A549 (cell line): ENCODE results near the gene UBC. TPM values are rescaled to one million over a fixed set of nuclear protein-coding genes. Genes with fewer than 3 reads are reported as not detected.

ENCODE experiments used
- ATAC-seq, 2 experiments: fragments of 200-7000 bp in 1 of 2; fragments of >200 bp in 1 of 2; cut with Nextera tagmentation in 1 of 2; cut with Tn5 transposase in 1 of 2; 3 replicates each; pipeline versions ENCODE4 v1.8.0 to v1.9.1; 2018 to 2020; ENCODE audit warnings: mild to moderate bottlenecking in 1 of 2, moderate library complexity in 1 of 2
- CTCF ChIA-PET: fragments of 300-600 bp; sonication (Branson Sonifier 250); formaldehyde crosslinking; extraction: SDS; loops from one replicate; lab custom pipeline; 2021; ENCODE audit warnings: antibody characterized with exemption, inconsistent platforms; lab: Yijun Ruan, JAX
- POLR2A ChIA-PET: fragments of 350-600 bp; formaldehyde crosslinking; extraction: SDS; loops from one replicate; lab custom pipeline; 2021; ENCODE audit warnings: antibody characterized with exemption, inconsistent platforms; lab: Yijun Ruan, JAX
- DNase-seq, 2 experiments: peaks; one replicate each; pipeline versions ENCODE4 v3.0.0 to v3.0.0-alpha.2; 2011 to 2016; ENCODE audit warnings: low read depth in 1 of 2, low spot score in 1 of 2
- FAIRE-seq: peaks from 2 replicates; lab custom pipeline; 2011; peaks lifted over from hg19 to GRCh38; lab: Jason Lieb, UNC
- H3K27ac ChIP-seq, 2 experiments: fragments of >200 bp; sonication (Bioruptor Twin); formaldehyde crosslinking; 3 replicates each; pipeline ENCODE4 v1.5.1; 2016 to 2017
- H3K4me1 ChIP-seq: fragments of >200 bp; sonication (Bioruptor Twin); formaldehyde crosslinking; 3 replicates; pipeline ENCODE4 v1.6.1; 2016
- H3K4me2 ChIP-seq: fragments of >200 bp; sonication (Bioruptor Twin); formaldehyde crosslinking; 3 replicates; pipeline ENCODE4 v1.6.1; 2016
- H3K4me3 ChIP-seq: fragments of >200 bp; sonication (Bioruptor Twin); formaldehyde crosslinking; 3 replicates; pipeline ENCODE4 v1.5.1; 2016
- H3K9me3 ChIP-seq: fragments of >200 bp; sonication (Bioruptor Twin); formaldehyde crosslinking; 3 replicates; pipeline ENCODE4 v1.6.1; 2016
- BCL3 ChIP-seq: fragments of >200 bp; sonication (Bioruptor Twin); formaldehyde crosslinking; IDR thresholded peaks from 3 replicates; pipeline ENCODE4 v1.6.1; 2016
- CHD2 ChIP-seq: fragments of 150-350 bp; IDR thresholded peaks from 2 replicates; pipeline ENCODE4 v1.6.1; 2014; ENCODE audit warnings: low read length; ENCODE audit not compliant: partially characterized antibody
- EHF ChIP-seq: fragments of 250-450 bp; sonication (Bioruptor Pico); IDR thresholded peaks from 2 replicates; pipeline ENCODE4 v1.5.0; 2020; ENCODE audit warnings: mild to moderate bottlenecking
- EHMT2 ChIP-seq: fragments of 200-600 bp; sonication (generic); IDR thresholded peaks from 2 replicates; pipeline ENCODE4 v1.6.1; 2016; ENCODE audit warnings: antibody characterized with exemption, low read depth, mild to moderate bottlenecking, moderate library complexity
- EP300 ChIP-seq, 2 experiments: fragments of >200 bp; sonication (Bioruptor Twin); formaldehyde crosslinking; IDR thresholded peaks; 2 replicates in 1 of 2; 3 replicates in 1 of 2; pipeline ENCODE4 v1.6.1; 2016 to 2017
- FOSB ChIP-seq: fragments of 250-450 bp; sonication (Bioruptor Pico); IDR thresholded peaks from 2 replicates; pipeline ENCODE4 v1.5.0; 2020; ENCODE audit warnings: mild to moderate bottlenecking, moderate library complexity
- GATA3 ChIP-seq: IDR thresholded peaks from 2 replicates; pipeline ENCODE4 v1.6.1; 2012; ENCODE audit warnings: borderline replicate concordance
- HDAC2 ChIP-seq: fragments of 200-600 bp; sonication (generic); IDR thresholded peaks from 2 replicates; pipeline ENCODE4 v1.6.1; 2016
- JUN ChIP-seq, 2 experiments: fragments of >200 bp; sonication (Bioruptor Twin); formaldehyde crosslinking; IDR thresholded peaks; 2 replicates in 1 of 2; 3 replicates in 1 of 2; pipeline ENCODE4 v1.6.1; 2016 to 2017
- KDM5A ChIP-seq: fragments of 200-600 bp; sonication (generic); IDR thresholded peaks from 2 replicates; pipeline ENCODE4 v1.6.1; 2016; ENCODE audit warnings: antibody characterized with exemption, mild to moderate bottlenecking
- MAX ChIP-seq: IDR thresholded peaks from 2 replicates; pipeline ENCODE4 v1.6.1; 2012
- MYC ChIP-seq: IDR thresholded peaks from 2 replicates; pipeline ENCODE4 v1.6.1; 2012; ENCODE audit warnings: mild to moderate bottlenecking, inconsistent platforms, low read length, improper control_type of control experiment, borderline replicate concordance
- NFE2L2 ChIP-seq: fragments of 150-350 bp; conservative IDR thresholded peaks from 2 replicates; pipeline ENCODE4 v1.6.1; 2014; ENCODE audit warnings: low read length
- NPAS2 ChIP-seq: fragments of 250-450 bp; sonication (Bioruptor Pico); IDR thresholded peaks from 2 replicates; pipeline ENCODE4 v1.8.0; 2022; ENCODE audit warnings: mild to moderate bottlenecking, moderate library complexity, borderline replicate concordance
- NR3C1 ChIP-seq: fragments of >200 bp; sonication (Bioruptor Twin); formaldehyde crosslinking; IDR thresholded peaks from 3 replicates; pipeline ENCODE4 v1.6.1; 2017
- POLR2A ChIP-seq: IDR thresholded peaks from 2 replicates; pipeline ENCODE4 v1.6.1; 2012; ENCODE audit warnings: mild to moderate bottlenecking, low read length
- RAD21 ChIP-seq, 2 experiments: fragments of >200 bp in 1 of 2; sonication (Bioruptor Twin) in 1 of 2; formaldehyde crosslinking in 1 of 2; IDR thresholded peaks in 1 of 2; conservative IDR thresholded peaks in 1 of 2; 2 replicates in 1 of 2; 3 replicates in 1 of 2; pipeline ENCODE4 v1.6.1; 2012 to 2018; ENCODE audit warnings: inconsistent platforms in 1 of 2
- RARB ChIP-seq: fragments of 250-450 bp; sonication (Bioruptor Pico); IDR thresholded peaks from 2 replicates; pipeline ENCODE4 v1.8.0; 2021; ENCODE audit warnings: mild to moderate bottlenecking, moderate library complexity
- SMC3 ChIP-seq: fragments of >200 bp; sonication (Bioruptor Twin); formaldehyde crosslinking; IDR thresholded peaks from 3 replicates; pipeline ENCODE4 v1.6.1; 2018; ENCODE audit warnings: inconsistent platforms
- TP53 ChIP-seq: fragments of 250-450 bp; sonication (Bioruptor Pico); IDR thresholded peaks from 2 replicates; pipeline ENCODE4 v1.5.0; 2021; ENCODE audit warnings: mild to moderate bottlenecking, moderate library complexity
- WGBS: methylation state at CpG from one replicate; pipeline ENCODE4 v1.1.6; 2017; ENCODE audit errors: missing lambda C conversion rate; 5-methylcytosine and 5-hydroxymethylcytosine counted together
- polyA plus RNA-seq, 4 experiments: library from polyadenylated mRNA; depleted of rRNA in 3 of 4; stranded (reverse); fragments of >200 nt; fragmentation: RNase III in 1 of 4; extraction: RNeasy Plus Mini Kit Qiagen cat#74134 plus additional on column Dnase treatment in 1 of 4; gene quantifications; 2 replicates in 3 of 4; 3 replicates in 1 of 4; pipeline ENCODE4 v1.2.3, GENCODE V29; 2011 to 2017
- TF ChIP-seq, protein P1 (sequence below): IDR thresholded peaks from 2 replicates; pipeline ENCODE4 v1.6.1; 2012; ENCODE audit warnings: low read depth, borderline replicate concordance
- TF ChIP-seq, protein P2 (sequence below): fragments of 200-600 bp; sonication (generic); IDR thresholded peaks from 2 replicates; pipeline ENCODE4 v1.6.1; 2016; ENCODE audit warnings: antibody characterized with exemption, mild to moderate bottlenecking, moderate library complexity
- TF ChIP-seq, protein P3 (sequence below): fragments of >200 bp; sonication (Bioruptor Twin); formaldehyde crosslinking; IDR thresholded peaks from 3 replicates; pipeline ENCODE4 v1.5.1; 2016

The UBC gene
- polyA plus RNA-seq, 2 of the 4 experiments (the other 2 are of a cell fraction): 993 to 2,000 TPM

GRCh38 chr12:124939079-124939420, 24.6 kb upstream of the UBC start:
- CTCF ChIA-PET: interaction anchor here (2.1 to 14.4 kb wide), 7 partner anchors 11 to 53 kb away, joined by 5 to 243 read pairs (median 32); partner anchors contain the start of genes BRI3BP and UBC

DNA sequence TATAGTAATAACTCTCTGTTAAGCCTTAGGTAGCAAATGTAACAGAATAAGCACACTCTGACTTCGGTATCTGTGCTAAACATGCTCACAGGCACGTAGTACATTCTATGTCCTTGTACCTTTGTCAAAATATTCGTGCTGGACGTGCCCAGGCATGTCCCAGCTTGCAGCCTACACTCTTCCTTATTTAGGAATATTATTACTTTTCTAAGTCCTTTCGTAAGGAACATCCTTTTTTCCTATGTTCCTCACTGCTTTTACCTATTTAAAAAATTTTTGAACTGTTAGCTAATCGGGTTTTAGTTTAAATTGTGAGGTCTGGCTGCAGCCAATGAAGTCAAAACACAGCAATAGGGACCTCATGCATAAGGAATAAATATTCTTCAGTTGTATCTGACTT, 24.1 kb upstream of the UBC start:
- FAIRE-seq (no peak), ATAC-seq (no peak), DNase-seq (peak in 1 of 2 experiments; percentile 56)
- WGBS: 4% methylated on average over 6 of the region's 6 CpGs
- H3K4me1 ChIP-seq: peaks cover 29% of the 10 kb centered on the region
- peak overlapping the region; percentile 42 for H3K4me3 ChIP-seq
- H3K9me3 ChIP-seq: no peaks in the 10 kb centered on the region
- POLR2A ChIA-PET: interaction anchor here (1.2 to 4.5 kb wide), 7 partner anchors 11 to 32 kb away, joined by 4 to 125 read pairs (median 15); partner anchors contain the start of gene UBC
- no peak for TF ChIP-seq EHMT2
- no peak for TF ChIP-seq NPAS2
- TF ChIP-seq BCL3: no peak
- no peak for TF ChIP-seq MYC
- TF ChIP-seq NFE2L2: no peak
- TF ChIP-seq, protein P1, sequence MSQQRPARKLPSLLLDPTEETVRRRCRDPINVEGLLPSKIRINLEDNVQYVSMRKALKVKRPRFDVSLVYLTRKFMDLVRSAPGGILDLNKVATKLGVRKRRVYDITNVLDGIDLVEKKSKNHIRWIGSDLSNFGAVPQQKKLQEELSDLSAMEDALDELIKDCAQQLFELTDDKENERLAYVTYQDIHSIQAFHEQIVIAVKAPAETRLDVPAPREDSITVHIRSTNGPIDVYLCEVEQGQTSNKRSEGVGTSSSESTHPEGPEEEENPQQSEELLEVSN: no peak
- no peak for TF ChIP-seq EP300 (IDR thresholded peaks at IDR 0.05)
- TF ChIP-seq FOSB (CRISPR knock-in tag): no peak
- no peak for TF ChIP-seq EHF (CRISPR knock-in tag)
- TF ChIP-seq, protein P2, sequence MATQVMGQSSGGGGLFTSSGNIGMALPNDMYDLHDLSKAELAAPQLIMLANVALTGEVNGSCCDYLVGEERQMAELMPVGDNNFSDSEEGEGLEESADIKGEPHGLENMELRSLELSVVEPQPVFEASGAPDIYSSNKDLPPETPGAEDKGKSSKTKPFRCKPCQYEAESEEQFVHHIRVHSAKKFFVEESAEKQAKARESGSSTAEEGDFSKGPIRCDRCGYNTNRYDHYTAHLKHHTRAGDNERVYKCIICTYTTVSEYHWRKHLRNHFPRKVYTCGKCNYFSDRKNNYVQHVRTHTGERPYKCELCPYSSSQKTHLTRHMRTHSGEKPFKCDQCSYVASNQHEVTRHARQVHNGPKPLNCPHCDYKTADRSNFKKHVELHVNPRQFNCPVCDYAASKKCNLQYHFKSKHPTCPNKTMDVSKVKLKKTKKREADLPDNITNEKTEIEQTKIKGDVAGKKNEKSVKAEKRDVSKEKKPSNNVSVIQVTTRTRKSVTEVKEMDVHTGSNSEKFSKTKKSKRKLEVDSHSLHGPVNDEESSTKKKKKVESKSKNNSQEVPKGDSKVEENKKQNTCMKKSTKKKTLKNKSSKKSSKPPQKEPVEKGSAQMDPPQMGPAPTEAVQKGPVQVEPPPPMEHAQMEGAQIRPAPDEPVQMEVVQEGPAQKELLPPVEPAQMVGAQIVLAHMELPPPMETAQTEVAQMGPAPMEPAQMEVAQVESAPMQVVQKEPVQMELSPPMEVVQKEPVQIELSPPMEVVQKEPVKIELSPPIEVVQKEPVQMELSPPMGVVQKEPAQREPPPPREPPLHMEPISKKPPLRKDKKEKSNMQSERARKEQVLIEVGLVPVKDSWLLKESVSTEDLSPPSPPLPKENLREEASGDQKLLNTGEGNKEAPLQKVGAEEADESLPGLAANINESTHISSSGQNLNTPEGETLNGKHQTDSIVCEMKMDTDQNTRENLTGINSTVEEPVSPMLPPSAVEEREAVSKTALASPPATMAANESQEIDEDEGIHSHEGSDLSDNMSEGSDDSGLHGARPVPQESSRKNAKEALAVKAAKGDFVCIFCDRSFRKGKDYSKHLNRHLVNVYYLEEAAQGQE: peak; percentile 33; the same call in 1 of the 2 replicates
- TF ChIP-seq KDM5A: no peak
- TF ChIP-seq NR3C1: no peak
- peak; percentile 98 for TF ChIP-seq TP53
- no peak for TF ChIP-seq HDAC2
- CTCF ChIA-PET: interaction anchor here (0.6 to 14.4 kb wide), 4 partner anchors 11 to 33 kb away, joined by 3 to 243 read pairs (median 83); partner anchors contain the start of gene UBC
- peak overlapping the region; percentile 86 for H3K4me2 ChIP-seq
- peak overlapping the region; percentile 92 to 97 for H3K27ac ChIP-seq

More at GRCh38 chr12:124939079-124939420, 24.6 kb upstream of the UBC start:
- peak; percentile 52 to 53 for ATAC-seq
- 1% methylated on average over 14 of the region's 14 CpGs for WGBS
- Histone ChIP-seq H3K4me1 (peaks cover 29% of the 10 kb centered on the region), H3K4me3 (peak overlapping the region; percentile 42), H3K4me2 (peak overlapping the region; percentile 86), H3K9me3 (no peaks in the 10 kb centered on the region), H3K27ac (peak overlapping the region; percentile 92 to 97)
- POLR2A ChIA-PET: interaction anchor here (1.2 to 4.5 kb wide), 8 partner anchors 11 to 33 kb away, joined by 4 to 125 read pairs (median 16); partner anchors contain the start of gene UBC
- DNase-seq: peak in 1 of 2 experiments; percentile 97
- FAIRE-seq: peak; percentile 13
- TF ChIP-seq KDM5A (no peak; the same call in 1 of the 2 replicates), GATA3 (0 out of 2 replicates have a peak, but pooled peaks have one; percentile 34), MAX (peak; percentile 46; the same call in 1 of the 2 replicates), CHD2 (no peak), SMC3 (peak; percentile 70), RARB (CRISPR knock-in tag) (0 out of 2 replicates have a peak, but pooled peaks have one; percentile 91), POLR2A (peak; percentile 31; the same call in 1 of the 2 replicates), MYC (0 out of 2 replicates have a peak, but pooled peaks have one; percentile 37), RAD21 (conservative IDR thresholded peaks at IDR 0.05 in 1 of 2, IDR thresholded peaks at IDR 0.05 in 1 of 2) (peak; percentile 83 to 84), JUN (IDR thresholded peaks at IDR 0.05) (no peak; a peak in 1 of 5 replicates)
- TF ChIP-seq, protein P3, sequence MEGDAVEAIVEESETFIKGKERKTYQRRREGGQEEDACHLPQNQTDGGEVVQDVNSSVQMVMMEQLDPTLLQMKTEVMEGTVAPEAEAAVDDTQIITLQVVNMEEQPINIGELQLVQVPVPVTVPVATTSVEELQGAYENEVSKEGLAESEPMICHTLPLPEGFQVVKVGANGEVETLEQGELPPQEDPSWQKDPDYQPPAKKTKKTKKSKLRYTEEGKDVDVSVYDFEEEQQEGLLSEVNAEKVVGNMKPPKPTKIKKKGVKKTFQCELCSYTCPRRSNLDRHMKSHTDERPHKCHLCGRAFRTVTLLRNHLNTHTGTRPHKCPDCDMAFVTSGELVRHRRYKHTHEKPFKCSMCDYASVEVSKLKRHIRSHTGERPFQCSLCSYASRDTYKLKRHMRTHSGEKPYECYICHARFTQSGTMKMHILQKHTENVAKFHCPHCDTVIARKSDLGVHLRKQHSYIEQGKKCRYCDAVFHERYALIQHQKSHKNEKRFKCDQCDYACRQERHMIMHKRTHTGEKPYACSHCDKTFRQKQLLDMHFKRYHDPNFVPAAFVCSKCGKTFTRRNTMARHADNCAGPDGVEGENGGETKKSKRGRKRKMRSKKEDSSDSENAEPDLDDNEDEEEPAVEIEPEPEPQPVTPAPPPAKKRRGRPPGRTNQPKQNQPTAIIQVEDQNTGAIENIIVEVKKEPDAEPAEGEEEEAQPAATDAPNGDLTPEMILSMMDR: peak; percentile 80
